HL-60/S4 treated with phorbol 12-myristate 13-acetate at 8.2 ng/mL for 4 days and 3 days (cell line): ENCODE data around the gene THEMIS2.

Source experiments
- in situ Hi-C: fragments of 300-500 bp; cut with MboI; formaldehyde crosslinking; loops from 2 replicates; pipeline ENCODE4 v1.15.0; 2022; ENCODE audit warnings: low sequenced_read_pairs

Gene THEMIS2

DNA sequence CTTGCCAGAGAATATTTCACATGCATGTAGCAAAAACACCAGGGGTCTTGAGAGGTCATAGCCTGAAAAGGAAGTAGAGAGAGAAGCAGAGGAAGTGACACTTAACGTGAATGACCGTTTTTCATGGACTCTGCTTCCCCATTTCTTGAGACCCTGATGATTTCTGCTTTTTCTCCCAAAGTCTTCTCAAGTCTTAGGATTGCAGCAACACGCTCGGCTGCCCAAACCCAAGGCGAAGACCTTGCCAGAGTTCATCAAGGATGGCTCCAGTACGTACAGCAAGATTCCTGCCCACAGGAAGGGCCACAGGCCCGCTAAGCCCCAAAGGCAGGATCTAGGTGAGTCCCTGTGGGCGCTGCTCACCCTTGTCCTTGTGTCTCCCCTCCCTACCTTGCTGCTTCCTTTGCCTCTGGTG lies 12.8 kb downstream of the THEMIS2 start:
- in situ Hi-C loops: no loop called here

GRCh38 chr1:27885621-27886352 lies 13.4 kb downstream of the THEMIS2 start:
- in situ Hi-C loops: no loop called here

DNA sequence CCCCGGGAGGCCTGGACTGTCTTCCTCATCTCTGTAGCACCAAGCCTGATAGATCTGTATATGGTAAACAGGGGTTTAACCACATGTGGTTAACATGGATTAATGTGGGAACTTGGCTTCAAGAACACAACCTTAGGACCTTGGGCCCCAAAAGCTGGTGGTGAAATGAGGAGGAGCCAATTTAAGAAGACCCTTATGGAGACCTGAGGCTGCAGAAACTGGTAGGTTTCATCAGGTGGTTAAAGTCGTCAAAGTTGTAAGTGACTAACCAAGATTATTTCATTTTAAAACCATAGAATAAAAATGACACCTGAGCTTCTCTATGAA lies 14.0 kb downstream of the THEMIS2 start:
- in situ Hi-C loops: no loop called here

DNA sequence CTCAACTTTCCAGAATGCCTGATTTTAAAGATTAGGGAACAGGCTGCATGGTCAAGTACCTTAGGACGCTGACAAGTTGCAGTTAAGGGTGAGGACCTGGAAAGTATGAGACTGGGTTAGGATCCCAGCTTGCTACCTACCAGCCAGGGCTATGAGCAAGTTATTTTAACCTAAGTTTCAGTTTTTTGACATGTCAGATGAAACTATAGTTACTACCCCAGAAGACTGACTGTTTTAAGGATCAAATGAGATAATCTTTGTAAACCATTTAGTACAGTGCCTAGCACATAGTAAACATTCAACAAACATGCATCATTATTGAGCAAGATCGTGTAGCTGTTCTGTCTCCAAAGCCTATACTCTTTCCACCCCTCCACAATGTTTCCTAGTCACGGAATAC lies 14.4 kb downstream of the THEMIS2 start:
- in situ Hi-C loops: no loop called here

DNA sequence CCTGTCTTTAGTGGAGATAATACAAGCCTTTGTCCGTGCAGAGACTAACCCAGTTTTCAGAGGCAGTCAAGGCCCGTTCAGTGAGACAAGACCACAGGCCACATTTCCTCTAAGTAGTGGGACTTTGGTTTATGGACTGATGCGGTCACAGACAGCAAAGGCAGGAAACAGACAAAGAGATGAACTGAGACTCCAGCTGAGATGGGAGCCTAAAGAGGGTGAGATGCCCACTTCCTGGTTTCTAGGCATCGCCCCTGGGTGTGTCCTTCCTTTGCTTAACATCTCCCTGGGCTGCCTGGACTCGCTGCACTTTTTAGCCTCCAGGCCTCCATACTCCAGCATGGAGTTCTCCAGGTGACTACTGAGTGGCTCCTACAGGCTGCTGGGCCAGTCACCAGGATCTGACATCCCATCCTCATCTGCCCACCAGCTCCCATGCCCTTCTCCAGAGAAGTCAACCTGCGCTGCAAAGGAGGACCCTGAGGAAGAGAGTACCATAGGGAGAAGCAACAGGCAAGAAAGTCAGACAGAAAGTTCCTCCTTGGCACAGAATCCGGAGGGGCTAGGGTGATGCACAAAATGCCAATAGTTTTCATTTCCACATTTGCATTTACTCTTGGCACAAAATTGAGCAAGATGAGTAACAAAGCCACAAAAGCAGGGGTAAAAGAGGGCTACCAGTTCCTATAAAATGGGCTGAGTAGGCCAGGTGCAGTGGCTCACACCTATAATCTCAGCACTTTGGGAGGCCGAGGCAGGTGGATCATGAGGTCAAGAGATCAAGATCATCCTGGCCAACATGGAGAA lies 15.1 kb downstream of the THEMIS2 start:
- in situ Hi-C loops: no loop called here

- in situ Hi-C loops: no loop called here
These were observed 17.2 kb downstream of the THEMIS2 start for GRCh38 chr1:27889506-27889905.

- in situ Hi-C loops: no loop called here
These were observed 19.0 kb downstream of the THEMIS2 start for GRCh38 chr1:27891196-27891889.

GRCh38 chr1:27894521-27894920 lies 22.2 kb downstream of the THEMIS2 start:
- in situ Hi-C loops: no loop called here

- in situ Hi-C loops: no loop called here
These were observed 34.4 kb downstream of the THEMIS2 start for GRCh38 chr1:27906759-27907158.

GRCh38 chr1:27912429-27912828 lies 40.1 kb downstream of the THEMIS2 start:
- in situ Hi-C loops: no loop called here

DNA sequence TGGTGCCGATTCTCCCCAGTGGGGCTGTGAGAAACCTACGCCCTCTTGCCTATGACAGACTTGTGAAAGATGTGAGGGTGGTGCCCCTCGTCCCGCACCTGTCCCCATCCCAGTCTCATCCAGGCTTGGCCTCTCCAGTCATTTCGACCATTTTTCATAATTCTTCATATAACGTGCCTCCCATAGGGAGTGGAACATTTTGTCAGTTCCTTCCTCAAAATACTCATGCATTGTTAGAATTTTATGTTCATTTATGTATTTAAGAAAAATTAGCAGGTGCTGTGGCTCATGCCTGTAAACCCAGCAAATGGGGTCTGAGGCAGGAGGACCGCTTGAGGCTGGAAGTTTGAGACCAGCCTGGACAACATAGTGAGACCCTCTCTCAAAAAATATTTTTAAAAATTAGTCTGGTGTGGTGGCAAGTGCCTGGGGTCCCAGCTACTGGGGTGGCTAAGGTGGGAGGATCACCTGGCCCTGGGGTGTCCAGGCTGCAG lies 42.8 kb downstream of the THEMIS2 start:
- in situ Hi-C loops: no loop called here

DNA sequence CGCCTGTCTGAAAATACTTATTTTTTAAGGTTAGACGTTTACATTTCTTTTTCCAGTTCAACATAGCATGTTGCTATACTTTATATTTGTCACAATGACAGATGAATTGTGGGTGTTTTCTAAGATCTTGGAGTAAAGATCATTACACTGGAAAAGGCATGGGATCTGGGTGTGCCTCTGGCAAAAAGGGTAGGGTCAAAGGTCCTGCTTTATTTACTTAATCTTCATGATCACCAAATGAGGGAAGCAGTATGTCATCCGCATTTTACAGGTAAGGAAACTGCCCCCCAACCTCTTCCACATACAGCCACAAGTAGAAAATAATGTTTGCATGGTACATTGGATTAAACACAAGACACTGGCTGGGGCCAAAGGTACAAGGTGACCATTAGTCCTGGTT lies 49.9 kb downstream of the THEMIS2 start:
- in situ Hi-C loops: no loop called here

DNA sequence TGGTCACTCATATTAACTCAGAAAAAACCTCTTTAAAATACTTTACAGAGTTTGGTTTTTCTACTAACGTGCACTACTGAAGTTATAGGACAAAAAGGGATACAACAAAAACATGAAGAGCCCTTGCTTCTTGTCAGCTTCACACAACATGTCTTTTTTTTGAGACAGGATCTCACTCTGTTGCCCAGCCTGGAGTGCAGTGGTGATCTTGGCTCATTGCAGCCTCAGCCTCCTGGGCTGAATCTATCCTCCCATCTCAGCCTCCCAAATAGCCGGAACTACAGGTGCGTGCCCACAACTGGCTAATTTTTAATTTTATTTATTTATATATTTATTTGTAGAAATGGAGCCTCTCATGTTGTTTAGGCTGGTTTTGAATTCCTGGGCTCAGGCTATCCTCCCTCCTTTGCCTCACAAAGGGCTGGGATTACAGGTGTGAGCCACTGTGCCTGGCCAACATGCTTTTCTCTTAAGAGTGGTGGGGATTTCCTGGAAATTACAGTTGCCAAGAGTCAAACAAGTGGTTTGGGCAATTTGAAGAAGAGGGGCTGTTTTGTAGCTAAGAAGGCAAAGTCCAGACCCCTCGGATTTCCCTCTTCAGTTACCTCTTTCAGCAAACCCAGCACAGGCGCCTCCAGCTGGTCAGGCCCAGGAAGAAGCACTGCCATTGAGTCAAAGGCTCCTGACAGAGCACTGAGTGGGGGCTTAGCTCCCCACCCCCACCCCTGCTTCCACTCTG lies 56.0 kb downstream of the THEMIS2 start:
- in situ Hi-C loops: no loop called here

DNA sequence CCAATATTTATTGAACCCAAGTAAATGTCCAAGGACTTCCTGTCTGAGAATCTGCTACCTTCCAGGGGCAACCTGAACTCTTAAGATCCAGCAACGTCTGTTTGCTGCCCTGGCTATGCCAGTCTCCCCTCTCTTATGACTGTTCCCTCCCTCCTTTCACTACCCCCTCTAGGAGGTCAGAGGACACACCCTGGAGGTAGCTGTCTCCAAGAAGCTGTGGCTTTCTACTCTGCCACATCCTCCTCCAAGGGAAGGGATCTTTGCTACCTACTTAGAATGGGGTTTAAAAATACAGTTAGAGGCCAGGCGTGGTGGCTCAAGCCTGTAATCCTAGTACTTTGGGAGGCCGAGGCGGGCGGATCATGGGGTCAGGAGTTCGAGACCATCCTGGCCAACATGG lies 58.8 kb downstream of the THEMIS2 start:
- in situ Hi-C loops: no loop called here

- in situ Hi-C loops: no loop called here
These were observed 59.4 kb downstream of the THEMIS2 start for GRCh38 chr1:27931759-27932158.

DNA sequence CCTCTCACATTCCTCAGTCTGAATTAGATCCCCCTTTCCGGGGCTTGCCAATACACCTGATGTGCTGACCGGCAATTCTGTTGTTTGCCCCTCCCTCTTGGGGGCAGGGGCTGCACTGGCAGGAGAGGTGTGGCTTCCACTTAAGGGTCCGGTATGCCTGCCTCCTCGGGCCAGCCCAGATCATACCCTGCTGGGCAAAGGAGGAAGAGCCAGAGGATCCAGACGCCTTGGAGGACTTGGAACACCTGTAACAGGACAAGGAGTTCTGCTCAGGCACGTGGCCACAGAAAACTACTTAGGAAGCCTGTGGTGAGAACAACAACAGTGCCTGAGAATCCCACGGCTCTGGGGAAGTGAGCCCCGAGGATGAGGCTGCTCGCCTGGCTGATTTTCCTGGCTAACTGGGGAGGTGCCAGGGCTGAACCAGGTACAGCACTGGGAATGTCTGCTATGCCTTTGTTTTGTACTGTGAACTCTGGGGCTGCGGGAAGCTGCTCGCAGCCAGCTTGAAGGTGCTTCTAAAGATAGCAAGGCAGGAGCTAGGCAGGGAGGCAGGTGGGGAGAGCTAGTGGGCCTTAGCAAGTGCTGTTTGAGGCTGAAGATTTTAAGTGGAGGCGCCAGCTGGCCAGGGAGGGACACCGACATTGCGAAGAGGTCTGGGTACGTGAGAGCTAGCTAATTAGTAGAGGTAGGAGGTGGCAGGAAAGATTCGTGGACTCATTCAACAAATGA lies 62.6 kb downstream of the THEMIS2 start, which contains the start of gene SMPDL3B:
SMPDL3B (plus strand) TSS at position 183 of the 732 bp plus-strand sequence; CDS start at position 367, 184 bp downstream.
- in situ Hi-C loops: no loop called here

DNA sequence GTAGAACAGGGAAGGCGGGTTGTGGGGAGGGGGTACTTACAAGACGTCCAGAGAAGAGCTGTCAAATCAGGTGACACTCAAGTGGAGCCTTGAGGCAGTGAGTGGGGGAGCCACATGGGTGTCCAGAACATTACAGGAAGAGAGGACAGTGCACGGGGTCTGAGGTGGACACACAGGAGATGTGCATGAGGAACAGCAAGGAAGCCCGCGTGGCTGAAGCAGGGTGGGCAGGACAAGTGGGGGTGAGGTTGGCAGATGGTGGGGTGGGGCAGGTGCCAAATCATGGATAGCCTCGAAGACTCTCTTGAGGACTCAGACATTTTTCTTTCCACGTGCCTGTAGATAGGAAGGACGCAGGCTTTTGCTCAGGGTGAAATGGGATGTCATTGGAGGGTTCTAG lies 63.4 kb downstream of the THEMIS2 start:
- in situ Hi-C loops: no loop called here
